Measurements from ENCODE around the gene ZKSCAN2.

The ZKSCAN2 gene

GRCh38 chr16:25279491-25279890 is 21.8 kb upstream of the ZKSCAN2 start:
- TF ChIP-seq, protein P1, sequence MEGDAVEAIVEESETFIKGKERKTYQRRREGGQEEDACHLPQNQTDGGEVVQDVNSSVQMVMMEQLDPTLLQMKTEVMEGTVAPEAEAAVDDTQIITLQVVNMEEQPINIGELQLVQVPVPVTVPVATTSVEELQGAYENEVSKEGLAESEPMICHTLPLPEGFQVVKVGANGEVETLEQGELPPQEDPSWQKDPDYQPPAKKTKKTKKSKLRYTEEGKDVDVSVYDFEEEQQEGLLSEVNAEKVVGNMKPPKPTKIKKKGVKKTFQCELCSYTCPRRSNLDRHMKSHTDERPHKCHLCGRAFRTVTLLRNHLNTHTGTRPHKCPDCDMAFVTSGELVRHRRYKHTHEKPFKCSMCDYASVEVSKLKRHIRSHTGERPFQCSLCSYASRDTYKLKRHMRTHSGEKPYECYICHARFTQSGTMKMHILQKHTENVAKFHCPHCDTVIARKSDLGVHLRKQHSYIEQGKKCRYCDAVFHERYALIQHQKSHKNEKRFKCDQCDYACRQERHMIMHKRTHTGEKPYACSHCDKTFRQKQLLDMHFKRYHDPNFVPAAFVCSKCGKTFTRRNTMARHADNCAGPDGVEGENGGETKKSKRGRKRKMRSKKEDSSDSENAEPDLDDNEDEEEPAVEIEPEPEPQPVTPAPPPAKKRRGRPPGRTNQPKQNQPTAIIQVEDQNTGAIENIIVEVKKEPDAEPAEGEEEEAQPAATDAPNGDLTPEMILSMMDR (IDR thresholded peaks at IDR 0.05), result no peak
- no peak for DNase-seq (ENCODE audit: low spot score)
- Histone ChIP-seq H3K4me3 (no peak overlapping the region), H3K27ac (no peak overlapping the region)

GRCh38 chr16:25271421-25271820 is 13.8 kb upstream of the ZKSCAN2 start:
- Histone ChIP-seq H3K4me3 (no peak overlapping the region), H3K27ac (no peak overlapping the region)
- no peak for DNase-seq (ENCODE audit: low spot score)
- TF ChIP-seq, protein P1 (IDR thresholded peaks at IDR 0.05), result no peak

DNA sequence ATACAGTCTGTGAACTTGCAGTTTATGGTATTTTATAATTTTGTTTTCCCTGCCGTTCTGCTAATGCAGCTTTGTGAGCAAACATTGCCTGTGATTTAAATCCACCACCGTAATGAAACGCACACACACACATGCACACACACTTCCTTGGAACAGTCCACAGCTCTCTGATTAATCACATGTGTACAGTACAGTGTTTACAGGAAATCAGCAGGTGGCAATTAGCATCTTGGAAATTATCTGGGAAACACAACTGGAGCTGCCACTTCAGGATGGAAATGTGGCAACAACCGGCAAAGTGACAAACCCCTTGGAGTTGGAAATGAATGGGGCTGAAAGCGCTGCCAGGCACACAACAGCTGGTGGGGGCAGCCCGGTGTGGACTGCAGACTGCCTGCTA is 12.9 kb upstream of the ZKSCAN2 start:
- no peak overlapping the region for H3K4me3 ChIP-seq

GRCh38 chr16:25269879-25270278 is 12.2 kb upstream of the ZKSCAN2 start:
- no peak for DNase-seq (ENCODE audit: low spot score)
- Histone ChIP-seq H3K4me3 (no peak overlapping the region), H3K27ac (no peak overlapping the region)
- TF ChIP-seq, protein P1 (IDR thresholded peaks at IDR 0.05), result no peak

More for the DNA sequence above, 12.9 kb upstream of the ZKSCAN2 start:
- no peak for DNase-seq (ENCODE audit: low spot score)
- no peak overlapping the region for H3K27ac ChIP-seq
- TF ChIP-seq, protein P1 (IDR thresholded peaks at IDR 0.05), result no peak

DNA sequence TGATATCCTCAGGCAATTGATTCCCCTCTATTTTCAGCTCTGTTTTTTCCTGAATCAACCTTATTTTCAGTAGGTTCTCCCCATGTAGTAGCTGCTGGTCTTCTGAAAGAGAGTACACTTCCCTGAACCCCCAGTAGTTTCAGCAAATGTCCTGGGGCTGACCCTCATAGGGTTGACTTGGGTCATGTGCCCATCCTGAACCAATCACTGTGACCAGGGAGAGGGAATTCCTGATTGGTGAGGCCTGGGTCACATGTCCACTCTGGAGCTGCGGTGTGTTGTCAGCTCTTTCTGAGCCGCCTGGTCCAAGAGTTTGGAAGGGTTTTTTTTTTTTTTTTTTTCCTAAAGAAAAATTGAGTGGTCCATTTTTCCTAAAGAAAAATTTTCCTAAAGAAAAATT is 8.3 kb upstream of the ZKSCAN2 start:
- TF ChIP-seq, protein P1 (IDR thresholded peaks at IDR 0.05), result no peak
- no peak for DNase-seq (ENCODE audit: low spot score)
- no peak overlapping the region for H3K27ac ChIP-seq
- no peak overlapping the region for H3K4me3 ChIP-seq

DNA sequence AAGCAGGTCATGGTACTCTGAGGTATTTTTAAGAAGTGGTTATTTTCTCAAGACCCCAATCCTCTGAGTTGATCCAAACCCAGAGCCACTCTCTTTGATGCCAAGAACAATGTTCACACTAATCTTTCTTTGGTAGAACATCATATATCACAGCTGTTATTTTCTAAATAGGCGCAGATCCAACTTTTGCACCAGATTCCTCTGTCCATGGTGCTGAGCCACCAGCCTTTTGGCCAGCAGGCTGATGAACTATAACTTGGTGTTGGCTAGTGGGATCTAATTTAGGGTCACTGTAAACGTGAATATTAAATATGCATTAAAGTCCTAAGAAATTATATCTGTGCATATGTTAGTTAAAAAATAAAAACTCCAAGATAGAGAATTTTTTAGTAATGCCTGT is 7.0 kb upstream of the ZKSCAN2 start:
- DNase-seq (ENCODE audit: low spot score), result no peak
- Histone ChIP-seq H3K27ac (no peak overlapping the region), H3K4me3 (no peak overlapping the region)
- TF ChIP-seq, protein P1 (IDR thresholded peaks at IDR 0.05), result no peak

GRCh38 chr16:25260416-25260815 is 2.8 kb upstream of the ZKSCAN2 start:
- TF ChIP-seq, protein P1 (IDR thresholded peaks at IDR 0.05), result no peak
- DNase-seq (ENCODE audit: low spot score), result no peak
- H3K4me3 ChIP-seq, result no peak overlapping the region
- no peak overlapping the region for H3K27ac ChIP-seq
